ENCODE results near the gene DOCK1. TPM values are rescaled to one million over a fixed set of nuclear protein-coding genes. Genes with fewer than 3 reads are reported as not detected.
A peak's percentile ranks its signal among the peaks of the same experiment; 100 is the strongest.

Gene DOCK1
- total and polyA plus RNA-seq, 8 donors: 46.4 to 77.7 (median 71.3) TPM

GRCh38 chr10:127175357-127176110 lies 270.3 kb downstream of the DOCK1 start:
- TF ChIP-seq, protein P1, sequence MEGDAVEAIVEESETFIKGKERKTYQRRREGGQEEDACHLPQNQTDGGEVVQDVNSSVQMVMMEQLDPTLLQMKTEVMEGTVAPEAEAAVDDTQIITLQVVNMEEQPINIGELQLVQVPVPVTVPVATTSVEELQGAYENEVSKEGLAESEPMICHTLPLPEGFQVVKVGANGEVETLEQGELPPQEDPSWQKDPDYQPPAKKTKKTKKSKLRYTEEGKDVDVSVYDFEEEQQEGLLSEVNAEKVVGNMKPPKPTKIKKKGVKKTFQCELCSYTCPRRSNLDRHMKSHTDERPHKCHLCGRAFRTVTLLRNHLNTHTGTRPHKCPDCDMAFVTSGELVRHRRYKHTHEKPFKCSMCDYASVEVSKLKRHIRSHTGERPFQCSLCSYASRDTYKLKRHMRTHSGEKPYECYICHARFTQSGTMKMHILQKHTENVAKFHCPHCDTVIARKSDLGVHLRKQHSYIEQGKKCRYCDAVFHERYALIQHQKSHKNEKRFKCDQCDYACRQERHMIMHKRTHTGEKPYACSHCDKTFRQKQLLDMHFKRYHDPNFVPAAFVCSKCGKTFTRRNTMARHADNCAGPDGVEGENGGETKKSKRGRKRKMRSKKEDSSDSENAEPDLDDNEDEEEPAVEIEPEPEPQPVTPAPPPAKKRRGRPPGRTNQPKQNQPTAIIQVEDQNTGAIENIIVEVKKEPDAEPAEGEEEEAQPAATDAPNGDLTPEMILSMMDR (IDR thresholded peaks at IDR 0.05): no peak
- ATAC-seq (no peak), DNase-seq (peak in 1 of 4 donors; percentile 80)
- intact Hi-C loops (cut with DNase I): no loop called here
- Histone ChIP-seq H3K27me3 (no peaks in the 10 kb centered on the region), H3K36me3 (no peaks in the 10 kb centered on the region), H3K27ac (no peak overlapping the region), H3K9me3 (no peaks in the 10 kb centered on the region), H3K4me1 (no peaks in the 10 kb centered on the region), H3K4me3 (no peak overlapping the region)

DNA sequence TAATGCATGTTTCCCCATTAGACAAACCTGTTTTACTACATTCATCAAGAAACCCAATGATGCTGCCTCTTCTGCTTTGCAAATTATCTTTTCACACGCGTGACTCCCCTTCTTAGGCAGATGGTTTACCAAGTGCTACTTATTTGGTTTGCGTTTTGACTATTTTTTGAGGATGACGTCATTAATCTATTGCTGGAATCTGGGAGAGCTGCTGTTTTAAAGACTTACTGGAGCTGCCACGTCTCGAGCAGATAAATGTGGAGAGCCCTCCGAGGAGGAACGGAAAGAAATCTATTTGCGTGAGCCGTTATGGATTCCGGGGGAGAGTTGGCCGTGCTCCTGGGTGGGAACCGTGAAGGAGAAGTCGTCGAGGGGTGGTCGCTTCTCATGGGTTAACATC lies 271.4 kb downstream of the DOCK1 start:
- H3K4me1 ChIP-seq: no peaks in the 10 kb centered on the region
- H3K36me3 ChIP-seq: no peaks in the 10 kb centered on the region
- no peaks in the 10 kb centered on the region for H3K9me3 ChIP-seq
- no peak overlapping the region for H3K27ac ChIP-seq
- ATAC-seq (no peak), DNase-seq (no peak)
- no peak overlapping the region for H3K4me3 ChIP-seq
- H3K27me3 ChIP-seq: no peaks in the 10 kb centered on the region
- TF ChIP-seq, protein P1 (IDR thresholded peaks at IDR 0.05): no peak
- intact Hi-C loops (cut with DNase I): no loop called here

- TF ChIP-seq, protein P1 (IDR thresholded peaks at IDR 0.05): no peak
- no peak overlapping the region for H3K27ac ChIP-seq
- H3K9me3 ChIP-seq: no peaks in the 10 kb centered on the region
- no peaks in the 10 kb centered on the region for H3K36me3 ChIP-seq
- no peak overlapping the region for H3K4me3 ChIP-seq
- DNase-seq: no peak
- H3K27me3 ChIP-seq: no peaks in the 10 kb centered on the region
- no peak for ATAC-seq
- intact Hi-C loops (cut with DNase I): no loop called here
- no peaks in the 10 kb centered on the region for H3K4me1 ChIP-seq
These were observed 274.5 kb downstream of the DOCK1 start for GRCh38 chr10:127179612-127180250.

GRCh38 chr10:127182161-127182560 lies 276.9 kb downstream of the DOCK1 start:
- H3K9me3 ChIP-seq: no peaks in the 10 kb centered on the region
- H3K4me3 ChIP-seq: no peak overlapping the region
- TF ChIP-seq, protein P1 (IDR thresholded peaks at IDR 0.05): no peak
- no peaks in the 10 kb centered on the region for H3K4me1 ChIP-seq
- DNase-seq (no peak), ATAC-seq (no peak)
- no peaks in the 10 kb centered on the region for H3K36me3 ChIP-seq
- H3K27me3 ChIP-seq: no peaks in the 10 kb centered on the region
- intact Hi-C loops (cut with DNase I): no loop called here
- H3K27ac ChIP-seq: no peak overlapping the region

DNA sequence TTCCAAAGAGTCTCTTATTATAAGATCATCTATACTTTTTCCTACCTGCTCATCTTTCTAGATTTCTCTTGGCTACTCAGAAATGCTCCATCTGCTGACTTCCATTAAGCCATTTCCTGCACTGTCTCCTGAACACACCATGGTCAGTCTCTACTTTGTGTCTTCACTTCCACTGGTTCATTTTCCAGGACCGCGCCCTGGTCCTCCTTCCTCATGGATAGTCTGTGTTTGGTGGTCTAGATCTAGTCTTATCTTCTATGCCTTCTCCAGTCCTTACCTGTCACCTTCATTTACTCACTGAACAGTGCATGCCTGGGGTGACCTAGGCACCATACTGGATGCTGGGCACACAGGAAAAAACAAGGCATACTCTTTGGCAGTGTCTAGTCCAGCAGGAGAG lies 279.4 kb downstream of the DOCK1 start:
- intact Hi-C loops (cut with DNase I): no loop called here
- Histone ChIP-seq H3K4me3 (no peak overlapping the region), H3K36me3 (no peaks in the 10 kb centered on the region), H3K4me1 (no peaks in the 10 kb centered on the region), H3K9me3 (no peaks in the 10 kb centered on the region), H3K27ac (no peak overlapping the region), H3K27me3 (no peaks in the 10 kb centered on the region)
- ATAC-seq: no peak
- no peak for DNase-seq
- TF ChIP-seq, protein P1 (IDR thresholded peaks at IDR 0.05): no peak
